ENCODE results near the gene DNM1L. TPM values are rescaled to one million over a fixed set of nuclear protein-coding genes. Genes with fewer than 3 reads are reported as not detected.

The DNM1L gene
- total and polyA plus RNA-seq, 2 donors (not counting 3 experiments of a cell fraction or from before 2014, with no cell fraction given), result 24.6 to 103 TPM

GRCh38 chr12:32754111-32754510 lies 75.0 kb downstream of the DNM1L start:
- Histone ChIP-seq H3K9ac (replicated peaks; ENCODE audit: extremely low read depth, insufficient read depth, low read length) (peak overlapping the region; percentile 95), H3K27me3 (ENCODE audit: control insufficient read depth in 2 of 2, insufficient read depth in 2 of 2, low read length in 2 of 2) (no peaks in the 10 kb centered on the region), H2AFZ (ENCODE audit: low read depth, low read length) (no peak overlapping the region), H3K9me3 (replicated peaks; ENCODE audit: control insufficient read depth, insufficient read depth, low read length) (no peaks in the 10 kb centered on the region), H3K4me1 (ENCODE audit: control insufficient read depth, extremely low read depth, insufficient read depth, low read length) (peaks cover 13% of the 10 kb centered on the region), H3K4me3 (replicated peaks in 1 of 3; ENCODE audit: insufficient read depth in 1 of 3, low read depth in 1 of 3, low read length in 3 of 3) (peak overlapping the region; percentile 60 to 90 (median 76)), H4K20me1 (replicated peaks; ENCODE audit: control insufficient read depth, extremely low read depth, insufficient read depth, low read length) (no peaks in the 10 kb centered on the region), H3K27ac (ENCODE audit: insufficient read depth, low read depth, low read length) (peak overlapping the region; percentile 91), H3K9me1 (replicated peaks; ENCODE audit: control insufficient read depth, extremely low read depth, insufficient read depth, low read length) (no peaks in the 10 kb centered on the region), H3K79me2 (ENCODE audit: control insufficient read depth, insufficient read depth, low read length) (peaks cover 24% of the 10 kb centered on the region), H3K36me3 (ENCODE audit: control insufficient read depth in 2 of 2, extremely low read depth in 1 of 2, insufficient read depth in 2 of 2, low read length in 2 of 2) (peaks cover 8 to 14% of the 10 kb centered on the region in 2 experiments), H3K4me2 (ENCODE audit: insufficient read depth, low read length) (peak overlapping the region; percentile 97)
- peak; percentile 21 for DNase-seq (ENCODE audit: low read depth, low spot score)
- intact Hi-C loops (cut with micrococcal nuclease) (loop anchor here (2.0 kb wide), 1 partner anchor 73 kb away; no protein-coding TSS in a partner anchor), dilution Hi-C loops (cut with MboI; ENCODE audit: extremely low pct_ligation_motif_present, low sequenced_read_pairs) (no loop called here)
- ChIA-PET POLR2A (interaction anchor here (0.8 kb wide), 1 partner anchor 1268 kb away, joined by 3 read pairs; no protein-coding TSS in a partner anchor), CTCF (interaction anchor here (0.9 to 4.8 kb wide), 5 partner anchors 97 to 1267 kb away, joined by 3 to 143 read pairs (median 10); partner anchors contain the start of gene ALG10)
- no peak for TF ChIP-seq MYC (IDR thresholded peaks at IDR 0.05; ENCODE audit: low read depth, low read length)
- TF ChIP-seq GATA2 (IDR thresholded peaks at IDR 0.05; ENCODE audit: insufficient read depth, insufficient read length, low read depth, low read length), result no peak
- no peak for TF ChIP-seq MAX (IDR thresholded peaks at IDR 0.05; ENCODE audit: insufficient read depth, insufficient read length)
- TF ChIP-seq CTCF (IDR thresholded peaks at IDR 0.05; ENCODE audit: extremely low read depth in 1 of 2, insufficient read depth in 1 of 2, low read depth in 1 of 2, low read length in 2 of 2), result no peak
- no peak for TF ChIP-seq FOS (IDR thresholded peaks at IDR 0.05; ENCODE audit: borderline replicate concordance, insufficient read depth, low read length)
- no peak for TF ChIP-seq POLR2AphosphoS5 (IDR thresholded peaks at IDR 0.05; ENCODE audit: insufficient read depth, low read depth, low read length)
- no peak for TF ChIP-seq POLR2A (IDR thresholded peaks at IDR 0.05; ENCODE audit: low read depth, low read length)
- no peak for TF ChIP-seq JUN (IDR thresholded peaks at IDR 0.05; ENCODE audit: borderline replicate concordance, insufficient read depth, insufficient read length, low read depth)
- no peak for TF ChIP-seq EZH2 (IDR thresholded peaks at IDR 0.05; ENCODE audit: borderline replicate concordance, low read depth, low read length, severe bottlenecking)
- no TSS peak for BruUV-seq (replicated peaks)
- FAIRE-seq, result no peak

Measured in endothelial cell of umbilical vein (primary cell).